NCI-H526 treated with DMSO at 0.1 percent for 48 hours (cell line): ENCODE measurements around the gene ANXA2.
"Not testable (repeated sequence)": the region's sequence is repeated elsewhere in the genome, so short reads cannot be mapped to it uniquely, and the experiment has no call there.

Experiments used
- DNase-seq: peaks from one replicate; lab custom pipeline; 2025; lab: John Stamatoyannopoulos, UW

The ANXA2 gene

GRCh38 chr15:60343221-60343970 lies 54.4 kb downstream of the ANXA2 start:
- DNase-seq, result no peak

GRCh38 chr15:60340207-60340921 lies 57.4 kb downstream of the ANXA2 start:
- DNase-seq, result no peak

DNA sequence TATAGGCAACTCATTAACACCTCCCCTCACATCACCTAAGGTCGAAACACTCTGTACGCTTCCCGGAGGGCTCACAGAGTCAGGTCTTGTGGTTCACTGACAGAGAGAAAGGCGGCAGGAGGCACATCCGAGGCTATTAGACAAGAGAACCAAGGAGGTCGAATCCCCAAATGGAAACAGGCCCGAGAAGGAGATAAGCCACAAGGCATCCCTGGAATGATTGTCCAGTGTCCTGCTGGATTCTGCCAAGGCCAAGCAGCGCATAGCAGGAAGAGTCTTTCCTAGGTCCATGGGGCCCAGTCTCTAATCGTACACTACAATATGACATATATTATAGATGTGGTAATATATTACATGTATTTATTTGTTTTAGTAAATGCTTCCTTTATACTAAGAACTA lies 58.5 kb downstream of the ANXA2 start:
- DNase-seq, result no peak

- no peak for DNase-seq
Measured at GRCh38 chr15:60338810-60339209, 59.0 kb downstream of the ANXA2 start.

DNA sequence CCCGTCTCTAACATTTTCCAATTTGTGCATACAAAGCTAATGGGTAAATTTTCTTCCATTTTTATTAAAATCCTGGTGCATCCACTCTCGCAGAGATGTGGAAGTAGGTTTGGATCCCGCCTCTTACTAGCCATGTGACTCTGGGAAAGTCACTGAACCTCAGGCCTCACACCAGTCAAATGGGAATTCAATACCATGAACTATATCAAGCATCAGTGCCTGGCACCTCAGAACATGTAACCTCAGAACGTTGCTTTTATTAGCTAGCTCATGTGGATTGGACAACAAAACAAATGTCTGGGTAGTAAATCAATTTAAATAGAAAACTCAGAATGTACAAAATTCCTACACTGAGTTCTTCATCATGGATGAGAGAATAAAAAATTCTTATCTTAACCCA lies 60.7 kb downstream of the ANXA2 start:
- DNase-seq, result no peak

- DNase-seq, result not testable (repeated sequence)
Measured at GRCh38 chr15:60335296-60335695, 62.5 kb downstream of the ANXA2 start.

DNA sequence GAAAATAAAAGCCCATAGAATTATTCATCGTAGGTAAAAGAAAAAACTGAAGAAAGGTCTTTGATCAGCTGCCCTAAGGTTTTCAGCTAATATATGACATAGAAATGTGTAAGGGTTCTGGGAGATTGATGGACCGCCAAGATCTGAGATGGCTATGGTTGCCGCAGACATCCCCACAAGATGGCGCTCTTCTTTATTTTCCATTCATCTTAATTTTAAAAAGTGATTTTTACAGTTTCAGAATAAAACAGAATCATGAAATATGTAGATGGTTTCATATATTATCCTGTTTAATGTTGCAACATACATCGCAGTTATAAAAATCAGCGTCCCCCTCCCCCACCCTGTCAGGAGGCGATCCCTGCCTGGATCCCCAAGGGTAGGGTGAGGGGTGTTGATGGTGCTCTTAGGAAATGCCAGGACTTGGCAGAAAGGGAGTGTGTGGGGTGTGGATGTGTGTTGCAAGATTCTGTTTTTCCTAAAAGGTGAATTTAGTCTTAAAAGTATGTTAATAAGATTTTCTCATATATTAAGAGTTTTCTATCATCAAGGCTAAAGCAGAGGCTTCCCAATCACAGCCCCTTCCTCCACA lies 68.8 kb downstream of the ANXA2 start:
- DNase-seq, result no peak

- DNase-seq, result peak; percentile 48
Measured at GRCh38 chr15:60326824-60327654, 70.7 kb downstream of the ANXA2 start.

DNA sequence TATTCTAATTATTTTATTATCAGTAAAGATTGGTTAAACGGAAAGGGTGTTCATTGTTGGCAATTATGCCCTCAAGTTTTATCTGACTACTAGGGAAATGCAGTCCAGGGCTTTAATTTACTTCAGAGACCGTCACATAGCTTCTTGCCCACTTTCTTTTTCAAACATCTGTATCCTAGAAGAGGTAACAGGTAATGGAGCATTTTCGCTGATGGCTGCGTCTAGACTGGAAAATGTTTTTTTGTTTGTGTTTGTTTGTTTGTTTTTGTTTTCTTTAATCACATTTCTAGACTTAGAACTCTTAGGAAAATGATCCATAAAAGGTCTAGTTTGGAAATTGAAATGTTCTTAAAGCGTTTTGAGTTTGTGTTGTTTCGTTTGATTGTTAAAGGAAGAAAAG lies 71.4 kb downstream of the ANXA2 start:
- no peak for DNase-seq

- DNase-seq, result no peak
Measured at GRCh38 chr15:60325905-60326304, 71.9 kb downstream of the ANXA2 start.

GRCh38 chr15:60324706-60325438 lies 72.9 kb downstream of the ANXA2 start:
- DNase-seq, result peak; percentile 17

GRCh38 chr15:60323322-60323721 lies 74.5 kb downstream of the ANXA2 start:
- no peak for DNase-seq

GRCh38 chr15:60320365-60320764 lies 77.4 kb downstream of the ANXA2 start:
- DNase-seq, result no peak

- DNase-seq, result no peak
Measured at GRCh38 chr15:60318216-60318867, 79.4 kb downstream of the ANXA2 start.

DNA sequence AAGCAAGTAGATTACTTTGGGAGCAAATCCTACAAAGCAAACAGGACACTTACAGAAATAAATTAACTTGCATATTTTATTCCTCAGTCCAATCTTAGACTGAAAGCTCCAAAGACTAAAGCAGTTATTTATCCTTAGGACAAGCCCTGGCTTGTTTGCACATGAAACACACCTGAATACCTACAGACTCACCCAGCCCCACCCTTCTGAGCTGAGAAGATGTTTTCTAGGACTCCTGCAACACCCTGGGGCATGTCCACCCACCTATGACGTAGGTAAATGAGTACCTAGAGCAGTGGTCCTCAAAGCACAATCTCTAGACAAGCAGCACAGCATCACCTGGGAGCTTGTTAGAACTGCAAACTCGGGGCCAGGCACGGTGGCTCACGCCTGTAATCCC lies 80.8 kb downstream of the ANXA2 start:
- DNase-seq, result no peak

- no peak for DNase-seq
Measured at GRCh38 chr15:60315878-60316277, 81.9 kb downstream of the ANXA2 start.

GRCh38 chr15:60313906-60314305 lies 83.9 kb downstream of the ANXA2 start:
- no peak for DNase-seq

DNA sequence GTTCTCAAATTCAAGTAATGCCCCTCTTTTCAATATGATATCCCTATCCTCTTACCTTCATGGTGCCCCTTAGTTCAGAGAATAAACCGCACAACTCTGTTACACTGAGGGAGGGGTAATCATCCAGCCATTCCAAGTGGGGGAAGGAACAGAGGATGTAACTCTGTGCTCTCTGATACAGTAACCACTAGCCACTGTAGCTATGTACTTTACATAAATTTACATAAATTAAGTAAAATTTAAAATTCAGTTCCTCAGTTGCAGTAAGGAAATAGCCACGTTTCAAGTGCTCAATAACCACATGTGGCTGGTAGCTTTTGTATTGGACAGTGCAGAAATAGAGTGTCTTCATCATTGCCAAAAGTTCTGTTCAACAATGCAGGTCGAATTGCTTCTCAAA lies 90.8 kb downstream of the ANXA2 start:
- DNase-seq, result no peak

DNA sequence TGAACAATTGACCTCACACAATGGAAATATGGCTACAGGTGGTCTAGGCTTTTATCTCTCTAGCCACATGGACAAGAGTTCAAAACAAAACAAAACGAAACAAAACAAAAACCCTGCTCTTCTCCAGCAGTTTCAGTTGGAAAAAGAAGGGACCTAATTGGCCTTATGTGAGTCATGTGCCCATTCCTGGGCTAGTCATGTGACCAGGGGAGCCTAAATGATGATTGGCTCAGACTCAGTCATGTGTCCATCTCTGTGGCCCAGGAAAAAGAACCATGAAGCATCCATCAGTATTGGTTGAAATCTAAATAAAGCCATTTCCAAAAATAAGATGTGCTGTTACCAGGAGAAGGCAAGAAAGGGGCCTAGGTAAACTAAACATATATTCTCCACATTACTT lies 96.8 kb downstream of the ANXA2 start:
- no peak for DNase-seq

DNA sequence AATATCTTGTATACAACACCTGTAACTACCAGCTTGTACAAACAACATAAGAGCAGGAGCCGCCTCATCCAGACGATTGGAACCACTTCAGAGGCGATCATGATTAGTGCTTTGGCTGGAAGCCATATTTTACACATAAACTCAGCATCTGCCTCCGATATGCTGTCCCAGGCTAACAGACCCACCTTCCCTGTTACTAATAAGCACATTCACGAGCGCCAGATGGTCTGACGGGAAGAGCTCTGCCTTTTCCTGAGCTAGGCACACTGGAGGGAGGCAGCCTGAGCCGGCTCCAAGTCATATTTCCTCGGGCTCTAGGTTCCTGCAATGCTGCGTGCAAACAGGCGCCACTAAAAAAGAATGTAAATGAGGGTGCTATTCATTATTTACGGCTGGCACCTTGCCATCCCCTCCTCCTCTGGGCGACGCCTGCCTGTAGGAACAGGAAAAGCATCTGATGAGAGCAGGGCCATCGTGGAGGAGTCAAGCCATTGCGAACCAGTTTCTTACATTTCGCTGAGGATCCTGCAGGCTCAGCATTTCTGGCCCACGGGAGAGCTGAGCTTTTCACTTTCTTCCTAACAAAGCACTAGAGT lies 98.2 kb downstream of the ANXA2 start:
- DNase-seq, result peak; percentile 86
